ENCODE measurements around the gene PPP2R3B.
"Not testable (repeated sequence)": the region's sequence is repeated elsewhere in the genome, so short reads cannot be mapped to it uniquely, and the experiment has no call there.

The PPP2R3B gene

DNA sequence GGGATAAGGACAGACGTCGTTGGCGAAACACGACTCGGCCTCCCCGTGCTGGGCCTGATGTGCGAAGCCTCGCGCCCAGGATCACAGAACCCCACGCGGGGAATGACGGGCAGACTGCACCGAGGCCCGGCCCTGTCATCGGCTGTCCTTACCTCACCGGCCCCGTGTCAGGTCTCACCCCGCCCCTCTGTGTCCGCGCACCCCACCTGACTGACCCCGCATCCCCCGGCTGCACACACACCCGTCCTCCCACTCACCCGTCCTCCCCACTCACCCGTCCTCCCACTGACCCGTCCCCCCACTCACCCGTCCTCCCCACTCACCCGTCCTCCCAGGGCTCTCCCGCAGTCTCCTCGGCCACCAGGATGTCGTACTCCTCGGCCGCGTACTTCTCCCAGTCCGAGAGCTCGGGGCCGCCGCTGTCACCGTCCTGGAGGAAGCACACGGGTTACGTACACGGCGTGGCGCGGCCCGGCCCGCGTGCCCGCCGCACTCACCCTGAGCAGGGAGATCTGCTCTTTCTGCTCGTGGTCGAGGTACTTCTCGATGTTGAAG is 48.3 kb downstream of the PPP2R3B start:
- DNase-seq (ENCODE audit: low read depth in 2 of 2): no peak

DNA sequence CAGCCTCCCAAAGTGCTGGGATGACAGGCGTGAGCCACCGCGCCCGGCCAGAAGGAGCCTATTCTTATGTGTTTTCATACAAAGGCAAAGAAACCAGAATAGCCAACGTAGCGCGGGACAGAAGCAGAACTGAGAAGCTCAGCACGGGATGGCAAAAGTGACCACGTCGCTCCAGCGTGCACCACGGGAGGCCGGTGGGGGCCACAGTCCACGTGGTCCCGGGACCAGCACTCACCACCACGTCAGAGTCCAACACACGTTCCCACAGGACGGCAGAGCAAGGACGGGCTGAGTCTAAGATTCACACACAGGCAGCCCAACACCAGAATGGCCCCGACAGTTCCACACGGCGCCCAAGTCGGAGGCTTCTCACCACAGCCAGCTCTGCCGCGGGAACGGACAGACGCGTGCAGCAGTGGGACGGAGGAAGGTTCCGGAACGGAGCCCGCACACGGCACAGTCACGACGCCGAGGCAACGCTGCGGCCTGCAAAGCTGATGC is 49.3 kb downstream of the PPP2R3B start:
- DNase-seq (ENCODE audit: low read depth in 2 of 2): no peak

DNA sequence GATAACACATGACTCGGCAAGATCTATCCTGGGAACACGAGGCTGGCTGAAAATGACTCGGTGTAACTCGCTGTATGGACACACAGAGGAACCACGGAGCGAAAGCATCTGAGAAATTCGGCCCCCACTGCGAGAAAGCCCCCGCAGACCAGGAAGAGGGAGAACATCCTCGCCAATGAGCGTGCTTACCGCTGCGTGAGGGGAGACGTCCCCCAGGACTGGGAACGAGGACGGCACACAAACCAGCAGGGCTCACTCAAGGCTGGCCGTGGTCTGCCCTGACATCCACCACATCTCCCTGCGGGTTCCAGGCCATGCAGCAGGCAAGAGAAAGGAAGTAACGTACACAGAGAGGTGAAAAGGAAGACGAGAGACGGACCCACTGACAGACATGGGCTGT is 50.5 kb downstream of the PPP2R3B start:
- no peak for DNase-seq (ENCODE audit: low read depth in 2 of 2)

DNA sequence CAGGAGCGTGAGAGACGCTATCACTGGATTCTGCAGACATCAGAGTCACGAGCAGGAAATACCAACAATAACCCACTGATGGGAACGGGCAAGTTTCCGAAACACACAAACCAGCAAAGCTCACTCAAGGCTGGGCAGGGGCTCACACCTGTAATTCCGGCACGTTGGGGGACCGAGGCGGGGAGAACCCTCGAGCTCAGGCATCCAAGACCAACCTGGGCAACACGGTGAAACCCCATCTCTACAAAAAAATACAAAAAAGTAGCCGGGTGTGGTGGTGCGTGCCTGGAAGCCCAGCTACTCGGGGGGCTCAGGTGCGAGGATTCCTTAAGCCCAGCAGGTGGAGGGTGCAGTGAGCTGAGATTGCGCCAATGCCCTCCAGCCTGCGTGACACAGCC is 51.0 kb downstream of the PPP2R3B start:
- DNase-seq (ENCODE audit: low read depth in 2 of 2): no peak

DNA sequence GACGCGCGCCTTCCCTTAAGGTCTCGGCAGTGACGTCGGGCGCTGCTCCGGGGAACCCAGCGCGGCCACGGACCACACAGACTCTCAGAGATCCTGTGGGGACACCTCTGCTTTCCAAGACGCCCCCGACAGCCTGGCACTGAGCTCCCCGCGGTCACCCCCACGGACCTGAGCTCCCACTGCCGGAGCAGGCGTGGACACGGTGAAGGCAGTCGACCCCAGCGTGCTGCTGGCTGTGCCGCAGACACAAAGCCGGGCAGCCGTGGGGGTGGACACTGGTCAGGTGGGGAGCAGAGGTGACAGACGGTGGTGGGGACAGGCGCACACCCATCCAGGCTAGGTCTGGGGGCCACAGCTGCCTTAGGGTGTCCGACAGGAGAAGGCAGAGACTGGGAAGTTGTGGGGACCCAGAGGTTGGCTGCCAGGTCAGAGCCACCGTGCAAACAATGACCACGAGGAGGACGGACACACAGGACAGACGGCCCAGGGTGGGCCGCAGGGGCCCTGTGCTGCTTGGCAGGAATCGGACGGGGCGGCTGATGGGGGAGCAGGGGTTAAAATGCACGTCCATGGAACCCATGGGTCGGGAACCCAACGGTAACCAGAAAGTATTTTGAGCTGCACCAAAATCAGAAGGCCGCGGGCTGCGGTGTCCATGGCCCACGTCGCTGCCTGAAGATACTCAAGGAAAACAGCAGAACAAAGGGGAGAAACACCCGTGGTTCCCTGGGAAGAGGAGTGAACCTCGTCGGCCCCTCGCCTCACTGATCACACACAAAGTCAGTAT is 51.5 kb downstream of the PPP2R3B start:
- DNase-seq (ENCODE audit: low read depth in 2 of 2): no peak

DNA sequence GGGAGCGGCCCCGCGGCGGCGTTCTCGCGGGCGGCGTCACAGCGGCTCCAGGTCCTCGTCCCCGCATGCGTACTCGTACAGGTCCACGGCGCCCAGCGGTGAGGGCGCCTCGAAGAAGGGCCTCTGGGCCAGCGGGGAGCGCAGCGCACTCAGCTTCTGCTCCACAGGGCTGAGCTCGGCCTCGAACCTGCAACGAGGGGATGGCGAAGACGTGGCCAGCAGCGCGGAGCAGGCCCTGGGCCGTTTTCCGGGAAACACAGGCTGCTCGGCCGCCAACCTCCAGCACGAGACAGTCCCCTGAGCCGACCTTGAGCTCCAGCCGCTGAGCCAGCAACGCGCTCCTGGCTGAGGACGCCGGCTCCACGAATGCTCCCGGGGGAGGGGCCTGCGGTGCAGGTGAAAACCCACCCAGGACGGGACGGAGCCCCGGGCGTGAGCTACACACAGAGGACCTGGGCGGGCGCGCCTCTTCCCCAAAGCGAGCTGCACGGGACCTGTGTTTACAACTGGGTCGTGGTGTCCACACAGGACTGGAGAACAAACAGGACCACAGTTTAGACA is 52.3 kb downstream of the PPP2R3B start:
- no peak for DNase-seq (ENCODE audit: low read depth in 2 of 2)

DNA sequence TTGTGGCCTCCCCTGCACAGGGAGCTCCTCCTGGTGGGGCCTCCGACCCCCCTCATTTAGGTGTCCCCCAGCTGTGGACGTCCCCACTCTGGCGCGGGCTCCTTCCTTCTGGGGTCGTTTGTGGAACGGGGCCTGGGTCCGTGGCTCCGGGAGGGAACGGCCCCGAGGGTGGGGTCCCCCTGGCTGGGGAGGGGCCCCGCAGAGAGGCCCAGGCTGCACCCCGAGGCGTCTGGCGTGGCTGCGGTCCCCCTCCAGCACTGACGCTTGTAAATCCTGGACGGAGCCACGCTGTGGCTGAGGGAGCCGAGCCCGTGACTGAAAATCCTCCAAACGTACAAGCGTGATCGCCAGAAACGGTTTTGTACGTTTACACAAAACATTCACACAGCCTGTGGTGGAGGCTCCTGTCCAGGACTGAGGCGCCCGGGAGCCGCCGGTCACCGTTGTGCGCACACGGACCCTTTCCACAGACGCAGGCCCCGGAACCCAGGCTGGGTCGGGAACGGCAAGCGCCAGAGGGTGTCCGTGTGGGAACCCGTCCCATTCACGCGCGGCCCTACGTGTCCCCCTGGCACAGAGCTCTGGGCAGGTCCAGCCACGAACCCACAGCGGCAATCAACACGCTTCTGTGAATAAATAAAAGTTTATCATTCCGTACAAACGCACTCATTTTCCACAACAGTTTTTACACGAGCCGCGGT is 52.9 kb downstream of the PPP2R3B start:
- DNase-seq (ENCODE audit: low read depth in 2 of 2): no peak

DNA sequence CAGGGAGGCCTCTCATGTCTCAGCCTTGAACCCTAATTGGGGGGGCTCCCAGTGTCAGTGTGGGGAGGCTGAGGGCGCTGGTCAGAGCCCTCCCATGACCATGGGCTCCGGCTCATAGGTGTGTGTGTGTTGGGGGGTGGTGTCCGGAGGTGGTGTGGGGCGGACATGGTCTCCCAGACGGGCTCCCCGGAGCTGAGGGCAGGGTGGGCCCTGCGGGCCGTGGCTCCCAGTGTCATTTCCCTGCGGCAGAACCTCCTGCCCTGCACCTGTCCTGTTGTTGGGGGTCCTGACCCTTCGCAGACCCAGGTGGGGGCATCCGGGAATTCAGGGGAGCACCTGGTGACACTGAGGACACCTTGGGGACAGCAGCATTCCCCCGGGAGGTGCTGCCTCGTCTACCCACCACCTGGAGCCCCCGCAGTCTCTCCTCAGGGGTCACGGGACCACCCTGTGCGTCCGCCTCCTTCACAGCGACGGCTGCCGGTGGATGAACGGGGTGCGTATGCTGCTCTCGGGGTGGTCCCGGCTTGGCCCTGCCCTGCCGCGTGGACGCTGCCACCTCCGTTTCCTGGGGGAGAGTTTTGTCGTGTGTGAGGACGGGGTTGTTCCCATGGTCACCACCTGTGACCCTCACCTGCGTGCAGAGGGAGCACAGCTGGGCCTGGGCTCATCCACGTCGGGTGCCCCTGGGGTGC is 53.6 kb downstream of the PPP2R3B start:
- DNase-seq (ENCODE audit: low read depth in 2 of 2): no peak

DNA sequence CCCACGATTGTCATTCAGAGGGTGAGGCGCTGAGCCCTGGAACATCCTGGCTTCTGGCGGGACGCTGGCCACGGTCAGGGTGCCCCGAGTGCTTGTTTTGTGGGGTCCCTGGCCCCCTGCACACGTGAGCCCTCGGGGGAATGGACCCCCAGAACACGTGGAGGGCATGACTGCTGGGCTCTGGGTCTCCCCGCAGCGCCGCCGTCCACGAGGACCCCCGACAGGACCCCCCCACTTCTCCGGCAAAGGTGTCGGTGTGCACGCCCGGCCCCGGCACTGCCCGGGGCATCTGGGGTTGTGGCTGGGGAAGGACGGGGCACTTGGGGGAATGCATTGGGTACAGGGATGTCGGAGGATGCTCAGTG is 54.2 kb downstream of the PPP2R3B start:
- DNase-seq (ENCODE audit: low read depth in 2 of 2): no peak

DNA sequence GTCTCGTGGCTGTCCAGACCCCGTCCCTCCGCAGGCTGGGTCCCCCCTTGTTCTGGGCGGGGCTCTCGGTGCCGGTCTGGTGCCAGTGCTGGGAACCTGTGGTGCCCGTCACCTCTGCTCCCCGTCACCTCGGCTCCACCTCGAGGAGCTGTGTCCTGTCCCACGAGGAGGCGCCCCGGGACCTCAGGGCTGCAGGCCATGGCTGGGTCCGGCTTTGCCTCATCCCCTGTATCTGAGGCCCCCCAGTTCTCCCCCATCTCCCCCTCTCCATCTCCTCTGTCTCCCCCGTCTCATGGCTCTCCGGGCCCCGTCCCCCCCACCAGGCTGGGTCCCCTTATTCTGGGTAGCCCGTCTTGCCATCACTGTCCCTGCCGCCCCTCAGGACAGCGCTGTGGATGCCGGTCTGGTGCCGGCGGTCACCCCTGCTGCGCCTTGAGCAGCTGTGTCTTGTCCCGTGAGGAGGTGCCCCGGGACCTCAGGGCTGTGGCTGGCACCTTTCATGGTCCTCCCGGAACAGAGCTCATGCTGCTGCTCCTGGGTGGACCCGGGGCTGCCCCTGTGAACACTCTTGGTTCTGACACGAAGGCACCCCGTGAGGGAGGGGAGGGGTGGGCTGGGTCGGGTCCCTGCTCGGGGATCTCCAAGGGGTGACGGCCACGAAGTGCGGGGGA is 54.7 kb downstream of the PPP2R3B start:
- DNase-seq (ENCODE audit: low read depth in 2 of 2): no peak

DNA sequence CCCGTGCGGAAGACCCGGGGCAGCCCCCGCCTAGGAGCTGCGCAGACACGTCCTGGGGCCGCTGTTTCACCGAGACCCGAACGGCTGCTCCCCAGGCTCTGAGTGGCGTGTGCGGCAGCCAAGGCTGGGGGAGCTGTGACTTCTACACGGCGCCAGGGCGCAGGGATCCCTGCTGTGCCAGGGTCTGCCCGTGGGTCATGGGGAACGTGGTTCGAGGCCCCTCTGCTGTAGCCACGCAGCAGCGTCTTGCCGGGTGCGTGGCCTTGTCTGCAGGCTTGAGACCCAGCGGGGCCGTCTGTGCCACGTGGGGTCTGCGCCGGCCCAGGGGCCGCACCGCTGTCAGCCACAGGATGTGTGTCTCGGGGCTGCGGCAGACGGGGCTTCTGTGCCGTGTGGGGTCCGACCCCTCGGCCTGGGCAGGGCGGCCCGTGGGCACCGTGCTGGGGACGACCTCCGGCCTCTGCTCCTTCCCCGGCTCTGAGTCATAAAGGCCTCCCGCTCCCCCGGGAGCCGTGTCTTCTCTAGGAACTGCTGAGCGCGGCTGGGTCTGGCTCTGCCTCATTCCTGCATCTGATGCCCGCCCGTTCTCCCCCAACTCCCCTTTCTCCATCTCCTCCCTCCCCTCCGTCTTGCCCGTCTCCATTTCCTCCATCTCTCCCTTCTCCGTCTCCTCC is 55.4 kb downstream of the PPP2R3B start:
- no peak for DNase-seq (ENCODE audit: low read depth in 2 of 2)

DNA sequence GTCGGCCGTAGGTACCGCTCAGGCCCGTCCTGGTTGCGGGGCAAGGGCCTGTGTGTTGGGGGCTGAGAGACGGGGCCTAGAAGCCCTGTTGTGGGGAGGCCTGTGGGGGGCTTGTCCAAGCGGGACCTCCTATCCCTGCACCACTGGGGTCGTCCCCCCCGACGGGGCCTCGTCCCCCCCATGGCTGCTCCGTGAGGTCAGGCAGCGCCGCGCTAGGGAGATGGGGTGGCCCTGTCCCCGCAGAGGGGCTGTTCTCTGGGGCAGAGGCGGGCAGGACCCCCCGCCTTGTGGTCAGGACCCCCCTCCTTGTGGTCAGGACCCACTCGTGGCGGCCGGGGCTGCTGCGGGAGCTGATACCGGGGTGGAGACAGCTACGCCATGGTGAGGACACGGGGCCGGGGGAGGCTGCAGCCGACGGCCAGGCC is 56.0 kb downstream of the PPP2R3B start:
- DNase-seq (ENCODE audit: low read depth in 2 of 2): no peak

DNA sequence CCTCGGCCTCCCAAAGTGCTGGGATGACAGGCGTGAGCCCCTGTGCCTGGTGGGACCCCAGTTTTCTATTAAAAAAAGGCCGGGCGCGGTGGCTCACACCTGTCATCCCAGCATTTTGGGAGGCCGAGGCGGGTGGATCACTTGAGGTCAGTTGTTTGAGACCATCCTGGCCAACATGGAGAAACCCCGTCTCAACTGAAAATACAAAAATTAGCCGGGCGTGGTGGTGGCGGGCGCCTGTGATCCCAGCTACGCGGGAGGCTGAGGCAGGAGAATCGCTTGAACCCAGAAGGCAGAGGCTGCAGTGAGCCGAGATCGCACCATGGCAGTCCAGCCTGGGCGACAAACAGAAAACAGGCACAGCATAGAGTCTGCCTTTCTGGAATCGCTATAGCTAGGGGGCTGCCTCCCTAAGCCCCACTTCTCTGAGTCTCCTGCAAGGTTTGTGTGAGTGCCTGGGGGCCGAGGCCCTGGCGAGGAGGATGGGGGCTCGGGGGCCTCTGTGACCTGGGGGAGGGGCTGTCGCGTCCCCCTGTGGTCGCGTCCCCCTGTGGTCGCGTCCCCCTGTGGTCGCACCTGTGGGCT is 56.5 kb downstream of the PPP2R3B start:
- not testable (repeated sequence) for DNase-seq (ENCODE audit: low read depth in 2 of 2)

DNA sequence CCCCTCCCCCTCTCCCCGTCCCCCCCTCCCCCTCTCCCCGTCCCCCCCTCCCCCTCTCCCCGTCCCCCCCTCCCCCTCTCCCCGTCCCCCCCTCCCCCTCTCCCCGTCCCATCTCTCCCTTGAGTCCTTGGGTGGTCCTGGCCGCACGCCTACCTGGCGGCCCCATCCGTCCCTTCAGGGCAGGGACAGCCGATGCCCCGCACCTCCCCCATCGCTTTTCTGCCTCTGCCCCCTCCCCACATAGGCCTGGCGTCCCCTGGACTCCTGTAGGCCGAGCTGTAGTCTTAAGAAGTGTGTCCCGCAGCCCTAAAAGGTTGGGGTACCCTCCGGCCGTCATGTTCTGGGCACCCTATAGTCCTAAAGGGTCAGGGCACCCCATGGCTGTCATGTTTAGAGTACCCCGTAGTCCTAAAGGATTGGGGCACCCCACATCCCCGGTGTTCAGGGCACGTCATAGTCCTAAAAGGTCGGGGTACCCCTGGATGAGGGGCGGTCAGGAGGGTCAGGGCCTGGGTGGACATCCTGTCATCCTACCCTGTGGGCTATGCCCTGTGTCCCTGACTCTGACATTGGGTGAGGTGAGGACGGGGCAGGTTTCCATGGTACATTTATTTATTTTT is 57.3 kb downstream of the PPP2R3B start:
- no peak for DNase-seq (ENCODE audit: low read depth in 2 of 2)

DNA sequence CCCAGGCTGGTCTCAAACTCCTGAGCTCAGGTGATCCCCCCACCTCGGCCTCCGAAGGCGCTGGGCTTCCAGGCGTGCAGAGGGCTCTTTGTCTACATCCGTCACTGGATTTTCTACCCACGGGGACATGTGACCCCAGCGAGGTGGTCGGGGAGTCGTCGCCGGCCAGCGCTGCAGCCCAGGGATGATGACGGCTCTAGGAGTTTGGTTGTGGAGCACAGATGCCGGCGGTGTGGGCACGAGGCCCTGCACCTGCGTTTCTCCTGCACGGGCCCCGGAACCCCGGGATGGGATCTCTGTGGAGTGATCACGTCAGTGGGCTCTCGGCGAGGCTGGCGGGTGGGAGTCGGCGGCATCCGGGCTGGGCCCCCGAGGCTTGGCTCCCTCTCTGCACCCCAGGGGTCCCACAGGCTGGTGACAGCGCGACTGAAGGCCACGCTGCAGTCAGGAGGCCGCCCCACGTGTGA is 59.0 kb downstream of the PPP2R3B start:
- no peak for DNase-seq (ENCODE audit: low read depth in 2 of 2)

DNA sequence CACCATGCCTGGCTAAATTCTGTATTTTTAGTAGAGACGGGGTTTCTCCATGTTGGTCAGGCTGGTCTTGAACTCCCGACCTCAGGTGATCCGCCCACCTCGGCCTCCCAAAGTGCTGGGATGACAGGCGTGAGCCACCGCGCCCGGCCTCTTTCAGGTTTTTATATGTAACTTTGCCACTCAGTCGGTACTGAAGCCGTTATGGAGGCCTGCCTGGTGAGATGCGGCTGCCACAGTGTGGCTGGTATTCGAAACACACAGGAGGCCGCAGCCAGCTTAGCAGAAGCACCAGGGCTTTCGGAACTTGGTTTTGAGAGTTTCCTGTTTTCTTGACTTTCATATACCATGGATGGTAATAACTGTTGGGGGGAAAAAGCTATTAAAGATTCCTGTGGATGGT is 62.0 kb downstream of the PPP2R3B start:
- DNase-seq (ENCODE audit: low read depth in 2 of 2): not testable (repeated sequence)

DNA sequence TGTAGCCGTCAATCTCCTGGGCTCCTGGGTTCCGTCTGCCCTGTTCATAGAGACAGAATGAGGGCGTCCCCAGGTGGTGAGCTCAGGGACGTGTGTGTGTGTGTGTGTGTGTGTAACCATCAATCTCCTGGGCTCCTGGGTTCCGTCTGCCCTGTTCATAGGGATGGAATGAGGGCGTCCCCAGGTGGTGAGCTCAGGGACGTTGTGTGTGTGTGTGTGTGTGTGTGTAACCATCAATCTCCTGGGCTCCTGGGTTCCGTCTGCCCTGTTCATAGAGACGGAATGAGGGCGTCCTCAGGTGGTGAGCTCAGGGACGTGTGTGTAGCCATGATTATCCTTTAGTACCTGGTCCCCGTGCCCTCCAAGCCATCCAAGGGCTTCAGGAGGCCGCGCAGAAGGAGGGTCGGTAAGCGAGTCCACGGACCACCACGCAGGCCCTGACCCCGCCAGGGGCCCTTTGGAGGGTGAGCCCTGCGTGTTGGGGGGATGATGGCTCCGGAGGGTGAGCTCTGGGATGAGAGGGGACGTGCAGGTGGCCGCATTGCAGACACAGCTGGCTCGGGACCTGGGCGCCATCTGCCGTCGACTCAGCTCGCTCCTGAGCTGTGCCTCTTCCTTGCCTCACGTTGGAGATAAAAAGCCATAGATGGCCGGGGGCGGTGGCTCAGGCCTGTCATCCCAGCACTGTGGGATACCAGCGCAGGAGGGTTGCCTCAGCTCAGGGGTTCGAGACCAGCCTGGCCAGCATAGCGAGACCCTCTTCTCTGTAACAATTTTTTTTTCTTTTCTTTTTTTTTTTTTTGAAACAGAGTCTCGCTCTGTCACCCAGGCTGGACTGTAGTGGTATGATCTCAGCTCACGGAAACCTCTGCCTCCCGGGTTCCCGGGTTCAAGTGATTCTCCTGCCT is 62.7 kb downstream of the PPP2R3B start:
- DNase-seq (ENCODE audit: low read depth in 2 of 2): no peak

DNA sequence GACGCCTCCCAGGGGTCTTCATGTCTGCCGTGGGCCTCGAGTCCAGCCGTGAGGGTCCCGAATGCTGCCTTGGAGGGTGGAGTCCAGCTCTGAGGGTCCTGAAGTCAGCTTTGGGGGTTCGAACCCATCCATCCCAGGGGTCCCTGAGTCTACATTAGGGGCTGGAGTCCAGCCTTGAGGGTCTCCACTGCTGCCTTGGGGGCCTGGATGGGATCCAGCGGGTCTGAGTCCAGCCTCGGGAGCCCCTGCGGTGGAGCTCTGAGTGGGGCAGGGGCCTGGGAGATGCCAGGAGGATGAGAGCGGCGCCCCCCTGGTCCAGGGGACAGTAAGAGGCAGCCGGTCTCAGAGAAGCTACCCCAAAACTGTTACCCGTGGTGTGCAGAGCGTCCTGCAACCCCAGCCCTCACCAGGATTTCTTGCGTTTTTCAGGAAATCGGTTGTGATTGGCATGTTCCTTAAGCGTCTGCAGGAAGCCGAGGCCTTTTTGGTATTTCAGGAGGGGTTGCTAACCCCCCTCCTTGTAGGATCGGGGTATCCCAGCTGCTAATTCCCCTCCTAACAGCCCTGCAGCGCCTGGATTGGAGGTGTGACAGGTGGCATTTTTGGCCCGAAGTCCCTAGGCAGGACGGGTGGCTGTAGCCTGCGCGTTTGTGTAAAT is 66.5 kb downstream of the PPP2R3B start:
- no peak for DNase-seq (ENCODE audit: low read depth in 2 of 2)

All from stimulated activated CD4-positive, alpha-beta T cell treated with anti-CD3 and anti-CD28 coated beads, Interleukin-15, amount 100 ng/mL, for 48 hours (primary cell).